ENCODE results near the gene KCMF1. TPM values are rescaled to one million over a fixed set of nuclear protein-coding genes. Genes with fewer than 3 reads are reported as not detected.

The KCMF1 gene
- total RNA-seq, 1 donor from 2014 or later, result 46.8 TPM

DNA sequence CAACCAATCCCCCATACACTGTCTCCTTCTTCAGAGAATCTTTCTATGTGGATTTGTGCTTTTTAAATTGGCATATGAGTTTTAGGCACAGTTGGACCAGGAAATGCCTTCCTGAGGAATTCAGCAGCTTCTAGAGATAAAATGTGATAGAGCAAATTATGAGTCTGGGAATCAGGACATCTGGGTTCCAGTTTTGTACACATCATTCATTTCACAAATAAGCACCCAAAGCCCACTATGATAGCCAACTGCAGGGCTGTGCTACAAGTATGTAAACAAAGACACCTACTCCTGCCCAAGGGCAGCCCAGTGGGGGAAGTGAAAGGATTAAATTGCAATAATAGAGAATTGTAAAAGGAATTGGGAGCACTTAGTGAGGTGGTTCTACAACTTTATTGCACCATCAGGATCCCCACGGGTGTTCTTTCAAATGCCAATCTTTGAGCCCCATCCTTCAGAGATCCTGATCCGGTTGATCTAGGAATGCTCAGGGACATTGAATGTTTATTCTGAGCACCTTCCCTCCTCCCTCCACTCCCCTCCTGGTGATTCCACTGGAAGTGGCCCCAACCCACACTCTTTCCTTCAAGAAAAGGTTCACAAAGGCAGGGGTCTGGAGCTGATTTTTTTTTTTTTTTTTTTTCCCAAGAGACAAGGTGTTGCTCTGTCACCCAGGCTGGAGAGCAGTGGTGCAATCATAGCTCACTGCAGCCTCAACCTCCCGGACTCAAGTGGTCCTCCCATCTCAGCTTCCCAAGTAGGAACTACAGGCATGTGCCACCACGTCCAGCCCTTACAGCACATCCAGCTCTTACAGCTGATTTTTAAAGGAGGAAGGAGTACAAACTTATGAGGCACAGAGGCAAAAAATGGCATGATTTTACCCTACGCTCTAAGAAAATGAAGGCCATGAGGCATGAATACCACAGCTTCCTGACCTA lies 11.1 kb upstream of the KCMF1 start:
- no peak for DNase-seq
- peaks cover 6% of the 10 kb centered on the region for H3K9me3 Mint-ChIP-seq (ENCODE audit: unreplicated experiment)
- TF ChIP-seq, protein P1, sequence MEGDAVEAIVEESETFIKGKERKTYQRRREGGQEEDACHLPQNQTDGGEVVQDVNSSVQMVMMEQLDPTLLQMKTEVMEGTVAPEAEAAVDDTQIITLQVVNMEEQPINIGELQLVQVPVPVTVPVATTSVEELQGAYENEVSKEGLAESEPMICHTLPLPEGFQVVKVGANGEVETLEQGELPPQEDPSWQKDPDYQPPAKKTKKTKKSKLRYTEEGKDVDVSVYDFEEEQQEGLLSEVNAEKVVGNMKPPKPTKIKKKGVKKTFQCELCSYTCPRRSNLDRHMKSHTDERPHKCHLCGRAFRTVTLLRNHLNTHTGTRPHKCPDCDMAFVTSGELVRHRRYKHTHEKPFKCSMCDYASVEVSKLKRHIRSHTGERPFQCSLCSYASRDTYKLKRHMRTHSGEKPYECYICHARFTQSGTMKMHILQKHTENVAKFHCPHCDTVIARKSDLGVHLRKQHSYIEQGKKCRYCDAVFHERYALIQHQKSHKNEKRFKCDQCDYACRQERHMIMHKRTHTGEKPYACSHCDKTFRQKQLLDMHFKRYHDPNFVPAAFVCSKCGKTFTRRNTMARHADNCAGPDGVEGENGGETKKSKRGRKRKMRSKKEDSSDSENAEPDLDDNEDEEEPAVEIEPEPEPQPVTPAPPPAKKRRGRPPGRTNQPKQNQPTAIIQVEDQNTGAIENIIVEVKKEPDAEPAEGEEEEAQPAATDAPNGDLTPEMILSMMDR (IDR thresholded peaks at IDR 0.05; ENCODE audit: partially characterized antibody, unreplicated experiment), result no peak
- H3K27me3 Mint-ChIP-seq (ENCODE audit: unreplicated experiment), result peaks cover 2% of the 10 kb centered on the region
- H3K27ac Mint-ChIP-seq (ENCODE audit: unreplicated experiment), result no peak overlapping the region
- H3K36me3 Mint-ChIP-seq (ENCODE audit: unreplicated experiment), result no peaks in the 10 kb centered on the region
- peaks cover 2% of the 10 kb centered on the region for H3K4me1 Mint-ChIP-seq (ENCODE audit: low read depth, unreplicated experiment)
- no peak overlapping the region for H3K4me3 Mint-ChIP-seq (ENCODE audit: unreplicated experiment)

DNA sequence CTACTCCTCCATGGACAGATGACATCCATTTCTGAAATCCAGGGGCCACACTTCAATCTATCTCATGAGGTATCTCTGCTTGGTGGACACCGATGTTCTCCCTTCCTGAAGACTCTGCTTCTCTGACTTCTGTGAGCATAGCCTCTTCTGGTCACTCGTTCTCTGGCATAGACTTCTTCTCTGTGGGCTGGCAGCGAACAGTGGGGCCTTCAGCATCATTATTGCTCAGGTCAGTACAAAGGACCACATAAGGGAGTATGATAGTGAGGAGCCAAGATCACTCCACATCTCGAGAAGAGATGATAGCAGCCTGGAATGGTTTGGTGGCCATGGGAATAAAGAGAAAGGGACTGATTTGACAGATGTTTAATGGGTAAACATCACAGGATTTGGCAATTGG lies 8.0 kb upstream of the KCMF1 start:
- DNase-seq, result no peak
- Mint-ChIP-seq H3K9me3 (ENCODE audit: unreplicated experiment) (peaks cover 2% of the 10 kb centered on the region), H3K36me3 (ENCODE audit: unreplicated experiment) (no peaks in the 10 kb centered on the region), H3K4me1 (ENCODE audit: low read depth, unreplicated experiment) (no peaks in the 10 kb centered on the region), H3K4me3 (ENCODE audit: unreplicated experiment) (no peak overlapping the region), H3K27ac (ENCODE audit: unreplicated experiment) (no peak overlapping the region), H3K27me3 (ENCODE audit: unreplicated experiment) (peaks cover 2% of the 10 kb centered on the region)
- TF ChIP-seq, protein P1 (IDR thresholded peaks at IDR 0.05; ENCODE audit: partially characterized antibody, unreplicated experiment), result no peak

DNA sequence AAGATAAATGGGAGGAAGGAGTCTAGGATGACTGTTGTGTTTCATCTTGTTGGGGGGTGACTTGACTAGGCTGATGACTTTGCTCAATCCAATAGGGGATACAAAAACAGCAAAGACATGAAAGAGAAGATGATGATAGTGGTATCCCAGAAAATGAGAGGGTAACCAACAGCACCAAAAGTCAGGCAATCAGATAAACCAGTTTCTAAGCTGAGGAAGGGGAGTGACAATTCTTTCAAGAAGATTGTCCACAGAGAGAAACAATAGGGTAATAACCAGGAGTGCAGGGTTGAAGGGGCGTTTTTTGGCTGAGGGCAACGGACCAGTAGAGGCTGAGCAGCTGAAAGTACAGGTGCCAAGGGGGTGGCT lies 7.7 kb upstream of the KCMF1 start:
- H3K27ac Mint-ChIP-seq (ENCODE audit: unreplicated experiment), result no peak overlapping the region
- no peaks in the 10 kb centered on the region for H3K4me1 Mint-ChIP-seq (ENCODE audit: low read depth, unreplicated experiment)
- TF ChIP-seq, protein P1 (IDR thresholded peaks at IDR 0.05; ENCODE audit: partially characterized antibody, unreplicated experiment), result no peak
- H3K9me3 Mint-ChIP-seq (ENCODE audit: unreplicated experiment), result peaks cover 2% of the 10 kb centered on the region
- no peak overlapping the region for H3K4me3 Mint-ChIP-seq (ENCODE audit: unreplicated experiment)
- H3K36me3 Mint-ChIP-seq (ENCODE audit: unreplicated experiment), result no peaks in the 10 kb centered on the region
- H3K27me3 Mint-ChIP-seq (ENCODE audit: unreplicated experiment), result peaks cover 2% of the 10 kb centered on the region
- no peak for DNase-seq

DNA sequence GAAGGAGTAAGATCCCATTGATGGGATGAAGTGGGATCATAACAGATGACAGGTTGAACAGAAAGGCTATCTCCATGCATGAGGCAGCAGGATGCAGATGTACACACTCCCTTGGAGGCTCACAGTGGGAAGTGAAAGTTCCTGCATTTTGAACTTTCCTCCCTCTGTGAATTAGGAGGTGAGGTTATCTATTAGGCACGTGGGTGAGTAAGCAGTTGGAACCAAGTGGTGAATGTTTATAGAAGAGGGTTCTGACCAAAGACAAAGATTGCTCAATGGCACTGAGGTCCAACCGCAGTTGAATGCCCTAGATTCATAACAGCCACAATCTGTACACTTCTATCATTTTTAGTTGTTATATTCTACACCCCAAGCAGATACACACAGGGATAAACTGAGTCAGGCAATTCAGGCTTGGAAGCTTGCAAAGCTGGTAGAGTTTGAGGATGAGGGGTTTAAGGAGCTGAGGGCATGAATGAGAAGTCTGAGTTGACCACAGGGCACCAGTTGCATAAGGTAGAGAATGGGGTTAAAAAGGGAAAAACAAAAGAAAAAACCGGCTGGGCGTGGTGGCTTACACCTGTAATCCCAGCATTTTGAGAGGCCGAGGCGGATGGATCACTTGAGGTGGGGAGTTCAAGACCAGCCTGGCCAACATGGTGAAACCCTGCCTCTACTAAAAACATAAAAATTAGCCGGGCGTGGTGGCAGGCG lies 7.1 kb upstream of the KCMF1 start:
- Mint-ChIP-seq H3K9me3 (ENCODE audit: unreplicated experiment) (peaks cover 2% of the 10 kb centered on the region), H3K27ac (ENCODE audit: unreplicated experiment) (no peak overlapping the region), H3K36me3 (ENCODE audit: unreplicated experiment) (no peaks in the 10 kb centered on the region), H3K27me3 (ENCODE audit: unreplicated experiment) (peaks cover 2% of the 10 kb centered on the region), H3K4me1 (ENCODE audit: low read depth, unreplicated experiment) (no peaks in the 10 kb centered on the region), H3K4me3 (ENCODE audit: unreplicated experiment) (no peak overlapping the region)
- TF ChIP-seq, protein P1 (IDR thresholded peaks at IDR 0.05; ENCODE audit: partially characterized antibody, unreplicated experiment), result no peak
- no peak for DNase-seq

All from glutamatergic neuron (in vitro differentiated cells).